Body of pancreas (tissue), 4 donors: ENCODE results near the gene PTPN1. TPM values are rescaled to one million over a fixed set of nuclear protein-coding genes. Genes with fewer than 3 reads are reported as not detected.

Source experiments
- ATAC-seq: fragments of 150-250 bp; one replicate; pipeline ENCODE4 v1.9.1; 2016
- DNase-seq, 4 donors: peaks; one replicate each; pipeline ENCODE4 v3.0.0-alpha.2; 2019
- H3K27ac ChIP-seq, 4 donors: fragments of 200-600 bp; sonication (generic); 1 replicate in 3 of 4; 2 replicates in 1 of 4; pipeline versions ENCODE4 v1.5.1 to v1.6.1; 2016 to 2019; ENCODE audit warnings: mild to moderate bottlenecking in 1 of 4, mixed read lengths in 1 of 4, moderate library complexity in 1 of 4
- H3K27me3 ChIP-seq, 2 donors: fragments of 200-600 bp; sonication (generic); one replicate each; pipeline ENCODE4 v1.6.0; 2016; ENCODE audit warnings: mild to moderate bottlenecking in 1 of 2
- H3K36me3 ChIP-seq, 2 donors: fragments of 200-600 bp; sonication (generic); replicated peaks in 1 of 2; 2 replicates each; pipeline ENCODE4 v1.5.1; 2016; ENCODE audit warnings: low read depth in 2 of 2; ENCODE audit not compliant: insufficient read depth in 1 of 2
- H3K4me1 ChIP-seq: fragments of 200-600 bp; sonication (generic); one replicate; pipeline ENCODE4 v1.6.0; 2016
- H3K4me3 ChIP-seq, 2 donors: fragments of 200-600 bp; sonication (generic); 1 replicate in 1 of 2; 2 replicates in 1 of 2; pipeline ENCODE4 v1.5.1; 2016 to 2019
- H3K9me3 ChIP-seq, 3 donors: fragments of 200-600 bp; sonication (generic); 1 replicate in 2 of 3; 2 replicates in 1 of 3; pipeline ENCODE4 v1.5.1; 2016
- POLR2A ChIP-seq, 3 donors: fragments of 450-650 bp; IDR thresholded peaks; one replicate each; pipeline ENCODE4 v1.6.1; 2016; ENCODE audit warnings: antibody characterized with exemption in 3 of 3, mild to moderate bottlenecking in 2 of 3
- WGBS, 2 donors: methylation state at CpG; one replicate each; pipeline ENCODE4 v1.1.5; 2017; 5-methylcytosine and 5-hydroxymethylcytosine counted together
- intact Hi-C: fragments of 100-400 bp; cut with DNase I; formaldehyde crosslinking; loops from one replicate; pipeline ENCODE4 v1.15.1; 2023
- total RNA-seq, 2 donors: library from RNA; depleted of rRNA; stranded (reverse); fragments of >200 nt; gene quantifications; one replicate each; pipeline ENCODE4 v1.1.0, GENCODE V29; 2016
- TF ChIP-seq, protein P1 (sequence below), 7 experiments: fragments of 450-650 bp in 4 of 7; fragments of 200-600 bp in 3 of 7; sonication (generic) in 3 of 7; IDR thresholded peaks; one replicate each; pipeline ENCODE4 v1.5.1; 2016 to 2019; ENCODE audit warnings: antibody characterized with exemption in 7 of 7

Gene PTPN1
- total RNA-seq, 2 donors from 2014 or later: 9.1 to 10.2 TPM

DNA sequence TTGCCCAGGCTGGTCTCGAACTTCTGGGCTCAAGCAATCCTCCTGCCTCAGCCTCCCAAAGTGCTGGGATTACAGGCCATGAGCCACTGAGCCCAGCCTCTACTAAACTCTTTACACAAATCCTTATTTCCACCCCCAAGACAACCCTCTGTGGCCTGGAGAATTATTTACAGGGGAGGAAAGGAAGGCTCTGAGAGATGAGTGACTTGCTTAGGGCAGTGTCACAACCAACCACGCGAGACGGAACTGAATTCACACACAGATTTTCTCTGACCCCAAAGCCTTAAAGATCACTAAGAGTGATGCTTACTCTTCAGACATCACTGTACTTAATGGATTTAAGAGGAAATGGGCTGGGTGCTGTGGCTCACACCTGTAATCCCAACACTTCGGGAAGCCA is 95.0 kb downstream of the PTPN1 start:
- Histone ChIP-seq H3K27me3 (no peaks in the 10 kb centered on the region), H3K4me3 (no peak overlapping the region), H3K27ac (no peak overlapping the region), H3K36me3 (no peaks in the 10 kb centered on the region), H3K4me1 (no peaks in the 10 kb centered on the region), H3K9me3 (no peaks in the 10 kb centered on the region)
- ATAC-seq: no peak
- TF ChIP-seq, protein P1, sequence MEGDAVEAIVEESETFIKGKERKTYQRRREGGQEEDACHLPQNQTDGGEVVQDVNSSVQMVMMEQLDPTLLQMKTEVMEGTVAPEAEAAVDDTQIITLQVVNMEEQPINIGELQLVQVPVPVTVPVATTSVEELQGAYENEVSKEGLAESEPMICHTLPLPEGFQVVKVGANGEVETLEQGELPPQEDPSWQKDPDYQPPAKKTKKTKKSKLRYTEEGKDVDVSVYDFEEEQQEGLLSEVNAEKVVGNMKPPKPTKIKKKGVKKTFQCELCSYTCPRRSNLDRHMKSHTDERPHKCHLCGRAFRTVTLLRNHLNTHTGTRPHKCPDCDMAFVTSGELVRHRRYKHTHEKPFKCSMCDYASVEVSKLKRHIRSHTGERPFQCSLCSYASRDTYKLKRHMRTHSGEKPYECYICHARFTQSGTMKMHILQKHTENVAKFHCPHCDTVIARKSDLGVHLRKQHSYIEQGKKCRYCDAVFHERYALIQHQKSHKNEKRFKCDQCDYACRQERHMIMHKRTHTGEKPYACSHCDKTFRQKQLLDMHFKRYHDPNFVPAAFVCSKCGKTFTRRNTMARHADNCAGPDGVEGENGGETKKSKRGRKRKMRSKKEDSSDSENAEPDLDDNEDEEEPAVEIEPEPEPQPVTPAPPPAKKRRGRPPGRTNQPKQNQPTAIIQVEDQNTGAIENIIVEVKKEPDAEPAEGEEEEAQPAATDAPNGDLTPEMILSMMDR (IDR thresholded peaks at IDR 0.05): no peak
- no peak for TF ChIP-seq POLR2A (IDR thresholded peaks at IDR 0.05)
- WGBS, 2 donors: 83 to 85% methylated on average over 5 of the region's 5 CpGs
- intact Hi-C loops: no loop called here
- DNase-seq: no peak

DNA sequence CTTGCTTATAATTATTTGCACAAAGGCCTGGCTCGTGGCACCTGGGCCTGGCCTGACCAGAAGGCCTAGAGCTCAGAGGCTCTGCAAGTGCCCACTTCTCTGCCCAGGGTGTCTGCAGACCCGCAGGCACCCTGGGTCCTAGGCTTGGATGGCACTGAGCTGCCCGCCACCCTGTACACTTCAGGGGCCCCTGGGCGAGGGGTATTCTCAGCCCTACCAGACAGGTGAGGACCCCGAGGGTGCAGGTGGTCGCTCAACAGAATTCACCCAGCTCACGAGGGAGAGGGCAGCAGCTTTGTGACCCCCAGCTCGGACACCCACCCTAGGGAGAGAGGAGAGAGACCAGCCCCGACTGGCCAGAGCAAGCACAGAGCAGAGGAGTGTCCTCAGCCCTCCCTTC is 97.3 kb downstream of the PTPN1 start:
- 81% methylated on average over 9 of the region's 9 CpGs; no CpG with 5 or more reads in 1 of the 2 donors for WGBS, 2 donors
- TF ChIP-seq POLR2A (IDR thresholded peaks at IDR 0.05): no peak
- TF ChIP-seq, protein P1 (IDR thresholded peaks at IDR 0.05): no peak
- no peak overlapping the region for H3K27ac ChIP-seq
- no peaks in the 10 kb centered on the region for H3K4me1 ChIP-seq
- no peaks in the 10 kb centered on the region for H3K9me3 ChIP-seq
- ATAC-seq: no peak
- H3K4me3 ChIP-seq: no peak overlapping the region
- no peaks in the 10 kb centered on the region for H3K27me3 ChIP-seq
- intact Hi-C loops: no loop called here
- H3K36me3 ChIP-seq: no peaks in the 10 kb centered on the region
- DNase-seq: no peak

DNA sequence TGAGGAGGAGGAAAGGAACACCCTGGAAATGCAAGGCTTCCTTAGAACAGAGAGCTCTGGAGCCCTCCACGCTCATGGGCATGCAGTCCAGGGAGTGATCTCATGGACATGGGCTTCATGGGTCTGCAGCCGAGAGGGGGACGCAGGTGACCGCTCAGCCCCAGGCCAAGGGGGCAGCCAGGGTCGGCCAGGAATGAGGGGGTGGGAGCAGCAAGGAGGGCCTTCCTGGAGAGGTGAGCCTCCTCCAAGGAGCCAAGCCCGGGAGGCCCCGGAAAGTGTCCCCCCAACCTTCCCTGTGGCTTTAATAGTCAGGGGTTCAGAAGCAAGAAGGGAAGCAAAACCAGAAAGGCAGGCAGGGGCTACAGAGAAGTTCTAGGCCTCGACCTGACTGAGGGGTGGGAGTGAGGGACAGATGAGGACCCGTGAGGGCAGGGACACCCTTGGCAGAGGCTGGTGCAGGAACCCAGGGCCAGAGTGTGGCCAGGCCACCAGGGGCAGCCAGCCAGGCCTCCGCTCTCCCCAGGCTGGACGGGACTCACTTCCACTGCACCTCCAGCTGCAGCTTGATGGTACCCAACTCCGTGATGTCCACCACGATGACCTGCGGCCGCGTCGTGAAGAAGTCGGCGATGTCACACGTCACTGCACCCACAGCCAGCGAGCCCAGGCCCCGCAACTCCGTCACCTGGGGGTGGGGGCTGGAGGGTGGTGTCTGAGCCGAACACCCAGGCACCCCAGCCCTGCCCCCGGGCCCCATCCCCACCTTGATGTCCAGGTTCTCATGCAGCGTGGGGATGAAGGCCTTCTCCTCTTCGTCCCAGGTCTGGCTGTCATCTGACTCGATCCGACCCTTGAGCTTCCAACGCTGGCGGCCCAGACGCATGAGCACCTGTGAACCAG is 97.9 kb downstream of the PTPN1 start:
- Histone ChIP-seq H3K27me3 (no peaks in the 10 kb centered on the region), H3K9me3 (no peaks in the 10 kb centered on the region), H3K36me3 (no peaks in the 10 kb centered on the region), H3K27ac (no peak overlapping the region), H3K4me1 (no peaks in the 10 kb centered on the region), H3K4me3 (no peak overlapping the region)
- TF ChIP-seq POLR2A (IDR thresholded peaks at IDR 0.05): no peak
- TF ChIP-seq, protein P1 (IDR thresholded peaks at IDR 0.05): no peak
- ATAC-seq (no peak), DNase-seq (no peak)
- 82 to 87% methylated on average over 13 to 32 of the region's 32 CpGs for WGBS, 2 donors
- intact Hi-C loops: no loop called here

DNA sequence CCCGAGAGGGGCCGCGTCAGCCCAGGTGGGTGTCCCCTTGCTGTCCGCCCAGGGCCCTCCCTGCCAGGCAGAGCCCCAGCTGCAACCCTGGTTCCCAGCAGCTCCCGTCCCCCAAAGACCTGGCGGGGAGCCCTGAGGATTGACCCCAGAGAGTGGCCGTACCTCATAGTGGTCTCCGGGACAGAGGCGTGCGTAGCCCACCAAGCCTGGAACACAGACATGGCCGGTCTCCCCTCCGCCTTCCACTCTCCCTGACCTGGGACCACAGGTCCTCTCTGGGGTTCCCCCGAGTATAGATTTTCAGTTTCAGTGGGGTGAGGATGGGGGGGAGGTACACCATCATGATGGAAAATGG is 98.5 kb downstream of the PTPN1 start:
- Histone ChIP-seq H3K27ac (no peak overlapping the region), H3K4me3 (no peak overlapping the region), H3K27me3 (no peaks in the 10 kb centered on the region), H3K4me1 (peaks cover 3% of the 10 kb centered on the region), H3K9me3 (no peaks in the 10 kb centered on the region), H3K36me3 (no peaks in the 10 kb centered on the region)
- intact Hi-C loops: no loop called here
- no peak for TF ChIP-seq POLR2A (IDR thresholded peaks at IDR 0.05)
- TF ChIP-seq, protein P1 (IDR thresholded peaks at IDR 0.05): no peak
- DNase-seq (no peak), ATAC-seq (no peak)
- WGBS, 2 donors: 40 to 95% methylated on average over 1 to 13 of the region's 13 CpGs
